Measurements from ENCODE around the gene CDH4. TPM values are rescaled to one million over a fixed set of nuclear protein-coding genes. Genes with fewer than 3 reads are reported as not detected.

CDH4 gene
- total and polyA plus RNA-seq, 2 of the 4 experiments (the other 2 are of a cell fraction) = 1.6 to 3.5 TPM

- Histone ChIP-seq H2BK5ac (ENCODE audit: low read depth, low read length, poor library complexity, severe bottlenecking) (no peak overlapping the region), H3K4ac (ENCODE audit: low read depth, low read length) (no peak overlapping the region), H3K4me2 (ENCODE audit: low read depth, low read length) (no peak overlapping the region), H2AK9ac (replicated peaks; ENCODE audit: low read depth, low read length, poor library complexity) (no peak overlapping the region), H3K18ac (ENCODE audit: low read depth, low read length) (no peak overlapping the region), H3K9me1 (ENCODE audit: insufficient read depth, low read length) (no peaks in the 10 kb centered on the region), H4K20me1 (ENCODE audit: insufficient read depth, low read length) (no peaks in the 10 kb centered on the region), H3K79me1 (ENCODE audit: low read depth in 1 of 2, low read length in 2 of 2) (no peaks in the 10 kb centered on the region), H3K36me3 (ENCODE audit: control insufficient read depth, insufficient read depth, low read length) (no peaks in the 10 kb centered on the region), H2BK20ac (ENCODE audit: low read depth, low read length) (no peak overlapping the region), H3K27me3 (ENCODE audit: control insufficient read depth, insufficient read depth, low read length) (no peaks in the 10 kb centered on the region), H2AFZ (replicated peaks; ENCODE audit: low read length, poor library complexity) (no peak overlapping the region), H4K91ac (ENCODE audit: insufficient read depth, low read depth, low read length) (no peak overlapping the region), H3K4me3 (ENCODE audit: insufficient read depth, low read depth, low read length) (no peak overlapping the region), H2BK120ac (ENCODE audit: low read depth, low read length) (no peak overlapping the region), H2BK15ac (ENCODE audit: low read depth, low read length) (no peak overlapping the region), H4K8ac (ENCODE audit: low read depth in 2 of 2, low read length in 2 of 2) (no peak overlapping the region), H3K56ac (ENCODE audit: extremely low read depth, insufficient read depth, low read length) (no peak overlapping the region), H3K23ac (ENCODE audit: low read depth, low read length) (no peak overlapping the region), H4K5ac (ENCODE audit: low read depth, low read length) (no peak overlapping the region), H3K9me3 (ENCODE audit: control insufficient read depth, insufficient read depth, low read length) (no peaks in the 10 kb centered on the region), H3K14ac (replicated peaks; ENCODE audit: low read depth, low read length) (no peak overlapping the region), H3K27ac (ENCODE audit: insufficient read depth, low read length) (no peak overlapping the region), H3K9ac (ENCODE audit: low read depth, low read length) (no peak overlapping the region), H3K4me1 (ENCODE audit: control insufficient read depth, insufficient read depth, low read length) (no peaks in the 10 kb centered on the region), H2AK5ac (ENCODE audit: low read depth, low read length) (no peak overlapping the region)
- ChIA-PET POLR2A (ENCODE audit: unreplicated experiment) (no interaction called here), CTCF (no interaction called here)
- DNase-seq (no peak), ATAC-seq (ENCODE audit: low read depth) (no peak)
- in situ Hi-C loops (cut with MboI; ENCODE audit: low sequenced_read_pairs) (no loop called here), intact Hi-C loops (cut with micrococcal nuclease) (no loop called here), dilution Hi-C loops (cut with HindIII; ENCODE audit: low sequenced_read_pairs, unreplicated experiment) (no loop called here)
- WGBS, 2 experiments (ENCODE audit: extremely low coverage in 2 of 2, insufficient read length in 1 of 2) = 91% methylated on average over 4 of the region's 26 CpGs; no CpG with 5 or more reads in 1 of the 2 experiments
- no peak for TF ChIP-seq MAFK (IDR thresholded peaks at IDR 0.05; ENCODE audit: low read depth, low read length)
- TF ChIP-seq BHLHE40 (IDR thresholded peaks at IDR 0.05; ENCODE audit: low read depth, low read length) = no peak
- no peak for TF ChIP-seq SMC3 (IDR thresholded peaks at IDR 0.05; ENCODE audit: low read depth, low read length)
- TF ChIP-seq, protein P1, sequence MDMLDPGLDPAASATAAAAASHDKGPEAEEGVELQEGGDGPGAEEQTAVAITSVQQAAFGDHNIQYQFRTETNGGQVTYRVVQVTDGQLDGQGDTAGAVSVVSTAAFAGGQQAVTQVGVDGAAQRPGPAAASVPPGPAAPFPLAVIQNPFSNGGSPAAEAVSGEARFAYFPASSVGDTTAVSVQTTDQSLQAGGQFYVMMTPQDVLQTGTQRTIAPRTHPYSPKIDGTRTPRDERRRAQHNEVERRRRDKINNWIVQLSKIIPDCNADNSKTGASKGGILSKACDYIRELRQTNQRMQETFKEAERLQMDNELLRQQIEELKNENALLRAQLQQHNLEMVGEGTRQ (IDR thresholded peaks at IDR 0.05; ENCODE audit: low read depth, low read length) = no peak
- TF ChIP-seq CHD1 (IDR thresholded peaks at IDR 0.05; ENCODE audit: low read depth, low read length) = no peak
- TF ChIP-seq CEBPB (IDR thresholded peaks at IDR 0.05; ENCODE audit: low read depth, low read length) = no peak
- TF ChIP-seq MAZ (IDR thresholded peaks at IDR 0.05; ENCODE audit: borderline replicate concordance, low read depth, low read length) = no peak
- no peak for TF ChIP-seq ELK1 (IDR thresholded peaks at IDR 0.05; ENCODE audit: borderline replicate concordance, low read depth, low read length)
- no peak for TF ChIP-seq RFX5 (IDR thresholded peaks at IDR 0.05; ENCODE audit: low read depth, low read length)
- no peak for TF ChIP-seq FOS (IDR thresholded peaks at IDR 0.05; ENCODE audit: low read depth, low read length)
- TF ChIP-seq MXI1 (IDR thresholded peaks at IDR 0.05; ENCODE audit: borderline replicate concordance, low read depth, low read length) = no peak
- no TSS peak for BruUV-seq (replicated peaks)
These were observed 588.9 kb downstream of the CDH4 start for GRCh38 chr20:61840779-61841455.

Data from IMR-90 (cell line).